Transverse colon (tissue), 4 donors: ENCODE results near the gene ADAMTS19. TPM values are rescaled to one million over a fixed set of nuclear protein-coding genes. Genes with fewer than 3 reads are reported as not detected.

Source experiments
- DNase-seq: peaks from one replicate; pipeline ENCODE4 v3.0.0-alpha.2; 2019
- H3K27ac ChIP-seq, 4 donors: fragments of 200-600 bp; sonication (generic); 2 replicates each; pipeline ENCODE4 v1.5.1; 2016 to 2018; ENCODE audit warnings: inconsistent platforms in 4 of 4
- H3K27me3 ChIP-seq: fragments of 200-600 bp; sonication (generic); 2 replicates; pipeline ENCODE4 v1.5.1; 2017; ENCODE audit warnings: inconsistent platforms
- H3K36me3 ChIP-seq, 4 donors: fragments of 200-600 bp; sonication (generic); 2 replicates each; pipeline ENCODE4 v1.5.1; 2017 to 2019; ENCODE audit warnings: inconsistent platforms in 4 of 4
- H3K4me1 ChIP-seq, 4 donors: fragments of 200-600 bp; sonication (generic); 2 replicates each; pipeline ENCODE4 v1.5.1; 2017 to 2020; ENCODE audit warnings: inconsistent platforms in 4 of 4
- H3K4me3 ChIP-seq, 4 donors: fragments of 200-600 bp; sonication (generic); 1 replicate in 1 of 4; 2 replicates in 3 of 4; pipeline versions ENCODE4 v1.5.1 to v1.6.1; 2017 to 2019; ENCODE audit warnings: inconsistent platforms in 4 of 4
- H3K9me3 ChIP-seq, 2 donors: fragments of 200-600 bp; sonication (generic); 2 replicates each; pipeline ENCODE4 v1.5.1; 2017 to 2019; ENCODE audit warnings: inconsistent platforms in 2 of 2
- EP300 ChIP-seq: sonication (generic); formaldehyde crosslinking; IDR thresholded peaks from one replicate; pipeline ENCODE4 v1.6.1; 2017; ENCODE audit warnings: antibody characterized with exemption, low read depth
- POLR2A ChIP-seq: fragments of 450-650 bp; IDR thresholded peaks from one replicate; pipeline ENCODE4 v1.6.1; 2016; ENCODE audit warnings: antibody characterized with exemption, mild to moderate bottlenecking, moderate library complexity
- POLR2AphosphoS5 ChIP-seq, 3 donors: sonication (generic); formaldehyde crosslinking; IDR thresholded peaks; one replicate each; pipeline ENCODE4 v1.6.1; 2016; ENCODE audit warnings: antibody characterized with exemption in 3 of 3
- WGBS, 2 donors: methylation state at CpG; one replicate each; pipeline ENCODE4 v1.1.5; 2018; ENCODE audit warnings: low coverage in 1 of 2; 5-methylcytosine and 5-hydroxymethylcytosine counted together
- in situ Hi-C, 4 donors: fragments of 200-750 bp; cut with MboI; loops; one replicate each; pipeline versions ENCODE4 v1.15.0 to v1.15.1; 2017; ENCODE audit warnings: low sequenced_read_pairs in 3 of 4, low pct_ligation_motif_present in 1 of 4, low pct_unique_long_range_greater_than_20kb in 1 of 4
- intact Hi-C: fragments of 100-400 bp; cut with DNase I; formaldehyde crosslinking; loops from one replicate; pipeline ENCODE4 v1.15.1; 2023; ENCODE audit warnings: low total_unique reads
- total RNA-seq, 4 donors: library from RNA; depleted of rRNA; stranded (reverse); fragments of >200 nt; gene quantifications; one replicate each; pipeline ENCODE4 v1.1.0, GENCODE V29; 2016
- TF ChIP-seq, protein P1 (sequence below), 5 experiments: fragments of 200-600 bp in 3 of 5; fragments of 450-650 bp in 2 of 5; sonication (generic) in 3 of 5; IDR thresholded peaks; 1 replicate in 2 of 5; 2 replicates in 3 of 5; pipeline ENCODE4 v1.5.1; 2016 to 2017; ENCODE audit warnings: antibody characterized with exemption in 5 of 5, inconsistent platforms in 3 of 5, mild to moderate bottlenecking in 2 of 5, moderate library complexity in 1 of 5

The ADAMTS19 gene
- total RNA-seq, 4 donors from 2014 or later: 0.16 to 0.96 TPM; not detected in 2

GRCh38 chr5:129746876-129747275, 286.8 kb downstream of the ADAMTS19 start:
- 82% methylated on average over 2 of the region's 2 CpGs; no CpG with 5 or more reads in 1 of the 2 donors for WGBS, 2 donors
- TF ChIP-seq, protein P1, sequence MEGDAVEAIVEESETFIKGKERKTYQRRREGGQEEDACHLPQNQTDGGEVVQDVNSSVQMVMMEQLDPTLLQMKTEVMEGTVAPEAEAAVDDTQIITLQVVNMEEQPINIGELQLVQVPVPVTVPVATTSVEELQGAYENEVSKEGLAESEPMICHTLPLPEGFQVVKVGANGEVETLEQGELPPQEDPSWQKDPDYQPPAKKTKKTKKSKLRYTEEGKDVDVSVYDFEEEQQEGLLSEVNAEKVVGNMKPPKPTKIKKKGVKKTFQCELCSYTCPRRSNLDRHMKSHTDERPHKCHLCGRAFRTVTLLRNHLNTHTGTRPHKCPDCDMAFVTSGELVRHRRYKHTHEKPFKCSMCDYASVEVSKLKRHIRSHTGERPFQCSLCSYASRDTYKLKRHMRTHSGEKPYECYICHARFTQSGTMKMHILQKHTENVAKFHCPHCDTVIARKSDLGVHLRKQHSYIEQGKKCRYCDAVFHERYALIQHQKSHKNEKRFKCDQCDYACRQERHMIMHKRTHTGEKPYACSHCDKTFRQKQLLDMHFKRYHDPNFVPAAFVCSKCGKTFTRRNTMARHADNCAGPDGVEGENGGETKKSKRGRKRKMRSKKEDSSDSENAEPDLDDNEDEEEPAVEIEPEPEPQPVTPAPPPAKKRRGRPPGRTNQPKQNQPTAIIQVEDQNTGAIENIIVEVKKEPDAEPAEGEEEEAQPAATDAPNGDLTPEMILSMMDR (IDR thresholded peaks at IDR 0.05): no peak
- TF ChIP-seq EP300 (no peak), POLR2A (no peak), POLR2AphosphoS5 (IDR thresholded peaks at IDR 0.05) (no peak)
- no peaks in the 10 kb centered on the region for H3K27me3 ChIP-seq

GRCh38 chr5:129747572-129748407, 287.7 kb downstream of the ADAMTS19 start, which contains the start of gene MINAR2:
Gene MINAR2, plus strand, starts transcription at chr5:129748094. Its CDS starts 97 bp downstream, at chr5:129748191.
- no peaks in the 10 kb centered on the region for H3K4me1 ChIP-seq
- intact Hi-C loops (no loop called here), in situ Hi-C loops (no loop called here)
- H3K27me3 ChIP-seq: no peaks in the 10 kb centered on the region
- no peak within 1 kb of the TSS for H3K27ac ChIP-seq
- no peaks in the 10 kb centered on the region for H3K9me3 ChIP-seq
- whole genome bisulfite sequencing, 2 donors: 81 to 83% methylated on average over 8 to 13 of the region's 13 CpGs
- H3K36me3 ChIP-seq: no peaks in the 10 kb centered on the region
- TF ChIP-seq POLR2A: no peak
- H3K4me3 ChIP-seq: no peak within 1 kb of the TSS
- no peak for DNase-seq

More at GRCh38 chr5:129746876-129747275, 286.8 kb downstream of the ADAMTS19 start:
- no peaks in the 10 kb centered on the region for H3K4me1 ChIP-seq
- H3K27ac ChIP-seq: no peak overlapping the region
- intact Hi-C loops (no loop called here), in situ Hi-C loops (no loop called here)
- H3K4me3 ChIP-seq: no peak overlapping the region
- no peaks in the 10 kb centered on the region for H3K9me3 ChIP-seq
- DNase-seq: no peak
- no peaks in the 10 kb centered on the region for H3K36me3 ChIP-seq

- no peak for DNase-seq
- intact Hi-C loops (no loop called here), in situ Hi-C loops (no loop called here)
- Histone ChIP-seq H3K27ac (no peak overlapping the region), H3K36me3 (no peaks in the 10 kb centered on the region), H3K4me1 (no peaks in the 10 kb centered on the region), H3K27me3 (no peaks in the 10 kb centered on the region), H3K4me3 (no peak overlapping the region), H3K9me3 (no peaks in the 10 kb centered on the region)
- 78 to 85% methylated on average over 1 of the region's 1 CpG for WGBS, 2 donors
- TF ChIP-seq, protein P1 (IDR thresholded peaks at IDR 0.05): no peak
- TF ChIP-seq EP300 (no peak), POLR2AphosphoS5 (IDR thresholded peaks at IDR 0.05) (no peak), POLR2A (no peak)
Observed at GRCh38 chr5:129748913-129749880, 289.1 kb downstream of the ADAMTS19 start.

- in situ Hi-C loops (loop anchor here in 3 of 4 donors (25.0 kb wide), 2 partner anchors 848 to 1548 kb away; no protein-coding TSS in a partner anchor), intact Hi-C loops (no loop called here)
- Histone ChIP-seq H3K27me3 (no peaks in the 10 kb centered on the region), H3K27ac (no peak overlapping the region), H3K9me3 (no peaks in the 10 kb centered on the region), H3K36me3 (no peaks in the 10 kb centered on the region), H3K4me1 (no peaks in the 10 kb centered on the region), H3K4me3 (no peak overlapping the region)
- DNase-seq: no peak
- 79 to 100% methylated on average over 1 of the region's 1 CpG for WGBS, 2 donors
- TF ChIP-seq POLR2AphosphoS5 (IDR thresholded peaks at IDR 0.05): no peak
- no peak for TF ChIP-seq POLR2A
- TF ChIP-seq, protein P1 (IDR thresholded peaks at IDR 0.05): no peak
- TF ChIP-seq EP300: no peak
Observed at GRCh38 chr5:129760636-129761325, 300.7 kb downstream of the ADAMTS19 start.
